Fibroblast of pulmonary artery (primary cell): Measurements from ENCODE around the gene EPN3.

Source experiments
- DNase-seq: peaks from one replicate; pipeline ENCODE4 v3.0.0-alpha.2; 2010; ENCODE audit warnings: low read depth
- H3K4me3 ChIP-seq: replicated peaks from 2 replicates; pipeline ENCODE4 v1.5.1; 2011; ENCODE audit warnings: low read depth, mild to moderate bottlenecking, control low read depth, low read length, moderate library complexity
- TF ChIP-seq, protein P1 (sequence below): IDR thresholded peaks from 2 replicates; pipeline ENCODE4 v1.5.1; 2011; ENCODE audit warnings: mild to moderate bottlenecking, control low read depth, low read length, inconsistent platforms; ENCODE audit errors: missing control alignments

Gene EPN3

GRCh38 chr17:50523208-50523607, 9.3 kb upstream of the EPN3 start:
- TF ChIP-seq, protein P1, sequence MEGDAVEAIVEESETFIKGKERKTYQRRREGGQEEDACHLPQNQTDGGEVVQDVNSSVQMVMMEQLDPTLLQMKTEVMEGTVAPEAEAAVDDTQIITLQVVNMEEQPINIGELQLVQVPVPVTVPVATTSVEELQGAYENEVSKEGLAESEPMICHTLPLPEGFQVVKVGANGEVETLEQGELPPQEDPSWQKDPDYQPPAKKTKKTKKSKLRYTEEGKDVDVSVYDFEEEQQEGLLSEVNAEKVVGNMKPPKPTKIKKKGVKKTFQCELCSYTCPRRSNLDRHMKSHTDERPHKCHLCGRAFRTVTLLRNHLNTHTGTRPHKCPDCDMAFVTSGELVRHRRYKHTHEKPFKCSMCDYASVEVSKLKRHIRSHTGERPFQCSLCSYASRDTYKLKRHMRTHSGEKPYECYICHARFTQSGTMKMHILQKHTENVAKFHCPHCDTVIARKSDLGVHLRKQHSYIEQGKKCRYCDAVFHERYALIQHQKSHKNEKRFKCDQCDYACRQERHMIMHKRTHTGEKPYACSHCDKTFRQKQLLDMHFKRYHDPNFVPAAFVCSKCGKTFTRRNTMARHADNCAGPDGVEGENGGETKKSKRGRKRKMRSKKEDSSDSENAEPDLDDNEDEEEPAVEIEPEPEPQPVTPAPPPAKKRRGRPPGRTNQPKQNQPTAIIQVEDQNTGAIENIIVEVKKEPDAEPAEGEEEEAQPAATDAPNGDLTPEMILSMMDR = no peak
- H3K4me3 ChIP-seq = no peak overlapping the region
- no peak for DNase-seq

DNA sequence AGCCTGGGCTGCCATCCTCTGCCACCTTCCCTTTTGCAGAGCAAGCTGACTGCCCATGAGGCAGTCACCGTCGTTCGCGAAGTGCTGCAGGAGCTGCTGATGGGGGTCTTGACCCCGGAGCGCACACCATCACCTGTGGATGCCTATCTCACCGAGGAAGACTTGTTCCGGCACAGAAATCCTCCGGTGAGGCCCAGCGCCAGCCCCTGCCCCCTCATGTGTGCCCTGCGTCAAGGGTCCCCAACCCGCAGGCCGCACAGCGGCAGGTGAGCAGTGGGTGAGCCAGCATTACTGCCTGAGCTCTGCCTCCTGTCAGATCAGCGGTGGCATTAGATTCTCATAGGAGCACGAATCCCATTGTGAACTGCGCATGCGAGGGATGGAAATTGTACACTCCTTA, 7.7 kb upstream of the EPN3 start:
- no peak for DNase-seq
- H3K4me3 ChIP-seq = no peak overlapping the region
- TF ChIP-seq, protein P1 = no peak

GRCh38 chr17:50527155-50527762, 5.3 kb upstream of the EPN3 start:
- DNase-seq = no peak
- no peak overlapping the region for H3K4me3 ChIP-seq
- TF ChIP-seq, protein P1 = no peak

DNA sequence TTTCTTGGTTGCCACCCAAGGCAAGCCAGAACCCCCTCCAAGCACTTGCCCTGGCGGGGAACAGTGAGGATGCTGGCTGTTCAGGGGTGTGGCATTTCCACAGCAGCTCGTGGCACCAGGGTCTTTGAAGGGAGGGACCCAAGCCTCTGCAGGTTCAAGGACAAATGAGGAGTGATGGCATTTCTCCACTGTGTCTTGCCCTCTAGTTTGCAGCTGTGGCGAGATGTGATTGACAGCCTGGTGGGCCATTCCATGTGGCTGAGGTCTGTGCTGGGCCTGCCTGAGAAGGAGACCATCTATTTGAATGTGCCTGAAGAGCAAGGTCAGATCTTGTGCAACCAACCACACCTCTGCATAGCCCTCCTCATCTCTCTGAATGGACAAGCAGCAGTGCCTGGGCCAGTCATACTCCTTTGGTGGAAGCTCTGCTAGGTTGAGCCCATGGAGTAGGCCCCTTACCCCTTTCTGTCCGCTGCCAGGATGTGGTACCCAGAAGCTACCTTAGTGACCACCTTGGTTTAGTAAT, 4.5 kb upstream of the EPN3 start:
- TF ChIP-seq, protein P1 = no peak
- DNase-seq = no peak
- no peak overlapping the region for H3K4me3 ChIP-seq

DNA sequence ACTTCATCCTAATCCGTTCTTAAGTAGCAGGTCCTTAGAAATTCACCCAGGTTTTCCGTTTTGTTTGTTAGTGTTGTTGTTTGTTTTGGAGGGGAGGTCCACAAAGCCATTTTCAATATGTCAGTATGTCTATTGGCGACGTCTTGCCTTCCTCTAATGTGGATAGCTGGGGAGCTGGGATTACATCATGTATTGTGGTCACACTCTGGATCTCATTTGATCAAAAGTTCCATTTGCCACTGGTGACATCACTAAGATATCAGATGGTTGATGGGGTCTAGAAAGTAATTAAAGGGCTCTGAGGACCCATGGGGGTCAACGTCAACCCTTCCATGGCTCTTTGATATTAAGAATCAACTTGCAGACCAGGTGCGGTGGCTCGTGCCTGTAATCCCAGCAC, 2.7 kb upstream of the EPN3 start:
- TF ChIP-seq, protein P1 = no peak
- DNase-seq = no peak
- H3K4me3 ChIP-seq = no peak overlapping the region

DNA sequence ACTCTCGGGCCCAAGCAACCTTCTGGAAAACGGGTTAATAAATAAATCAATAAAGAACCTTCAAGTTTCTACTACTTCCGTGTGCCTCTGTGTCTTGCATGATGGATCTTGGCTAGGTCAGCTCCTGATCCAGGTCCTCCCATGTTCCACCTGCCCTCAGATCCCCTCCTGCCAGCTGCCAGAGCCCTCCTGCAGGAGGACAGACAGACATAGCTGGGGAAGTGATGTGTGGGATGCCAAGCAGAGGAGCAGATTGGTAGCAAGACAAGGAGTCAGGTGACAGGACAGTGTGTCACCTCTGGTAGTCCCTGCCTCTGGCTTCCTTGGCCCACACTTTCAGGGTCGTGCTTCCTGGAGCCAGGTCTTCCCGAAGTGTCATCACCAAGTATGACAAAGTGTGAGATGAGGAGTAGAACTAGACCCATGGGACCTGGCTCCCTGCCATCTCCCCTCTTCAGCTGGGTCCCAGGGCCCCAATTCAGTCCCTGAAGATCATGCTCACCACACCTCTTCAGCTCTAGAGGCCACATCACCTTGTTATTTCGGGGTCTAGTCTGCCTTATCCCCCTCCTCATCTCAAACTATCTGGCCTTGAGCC, 1.0 kb upstream of the EPN3 start:
- H3K4me3 ChIP-seq = no peak overlapping the region
- TF ChIP-seq, protein P1 = no peak
- no peak for DNase-seq

GRCh38 chr17:50533185-50533584, 650 bp downstream of the EPN3 start:
- DNase-seq = no peak
- TF ChIP-seq, protein P1 = no peak
- no peak overlapping the region for H3K4me3 ChIP-seq
